ENCODE measurements around the gene PPWD1.

Gene PPWD1

GRCh38 chr5:65624571-65625555 is 61.8 kb downstream of the PPWD1 start, which contains the start of the genes SHLD3 and TRAPPC13:
Gene SHLD3 (plus strand): TSS chr5:65625027. CDS start chr5:65629588, 4,561 bp downstream.
Gene TRAPPC13 (plus strand): TSS chr5:65625027. CDS start chr5:65625061, 34 bp downstream.
- no peaks in the 10 kb centered on the region for H3K9me3 ChIP-seq
- no peaks in the 10 kb centered on the region for H3K4me1 ChIP-seq
- H3K36me3 ChIP-seq, result peaks cover 7% of the 10 kb centered on the region; the same call in 1 of the 2 replicates
- H3K27me3 ChIP-seq, result no peaks in the 10 kb centered on the region
- no peak; the same call in 1 of the 2 replicates for TF ChIP-seq CTCF (IDR thresholded peaks at IDR 0.05; ENCODE audit: low read depth, low read length)
- DNase-seq, result peak; percentile 81
- peak within 1 kb of the TSS; percentile 78 for H3K4me3 ChIP-seq (ENCODE audit: low read depth, low read length)

- TF ChIP-seq CTCF (IDR thresholded peaks at IDR 0.05; ENCODE audit: low read depth, low read length), result no peak
- Histone ChIP-seq H3K27me3 (no peaks in the 10 kb centered on the region), H3K9me3 (no peaks in the 10 kb centered on the region), H3K4me3 (ENCODE audit: low read depth, low read length) (peak overlapping the region; percentile 78), H3K36me3 (peaks cover 7% of the 10 kb centered on the region; the same call in 1 of the 2 replicates), H3K4me1 (no peaks in the 10 kb centered on the region)
- DNase-seq, result no peak
These were observed 62.6 kb downstream of the PPWD1 start for GRCh38 chr5:65625743-65626142.

- Histone ChIP-seq H3K27me3 (no peaks in the 10 kb centered on the region), H3K4me3 (ENCODE audit: low read depth, low read length) (no peak overlapping the region), H3K9me3 (no peaks in the 10 kb centered on the region), H3K4me1 (no peaks in the 10 kb centered on the region), H3K36me3 (peaks cover 7% of the 10 kb centered on the region; the same call in 1 of the 2 replicates)
- no peak for DNase-seq
- TF ChIP-seq CTCF (IDR thresholded peaks at IDR 0.05; ENCODE audit: low read depth, low read length), result no peak
These were observed 67.9 kb downstream of the PPWD1 start for GRCh38 chr5:65630981-65631380.
